Effector memory CD8-positive, alpha-beta T cell (primary cell): Measurements from ENCODE around the gene STX4.

Experiments
- ATAC-seq: fragments of 150-1000 bp; cut with Tn5 transposase; replicated peaks from 2 replicates; pipeline ENCODE4 v1.10.0; 2021; ENCODE audit warnings: mild to moderate bottlenecking, moderate library complexity
- DNase-seq, 3 experiments: peaks; one replicate each; pipeline ENCODE4 v3.0.0; 2021
- H3K27ac Mint-ChIP-seq, 2 donors: one replicate each; pipeline ENCODE4 v1.8.0; 2022; ENCODE audit warnings: mild to moderate bottlenecking in 2 of 2, mixed read lengths in 2 of 2, moderate library complexity in 2 of 2
- H3K27me3 Mint-ChIP-seq, 2 donors: one replicate each; pipeline ENCODE4 v1.8.0; 2022; ENCODE audit warnings: mixed read lengths in 2 of 2
- H3K36me3 Mint-ChIP-seq: one replicate; pipeline ENCODE4 v1.8.0; 2022; ENCODE audit warnings: mild to moderate bottlenecking, moderate library complexity, mixed read lengths; ENCODE audit not compliant: insufficient read depth
- H3K4me1 Mint-ChIP-seq, 2 donors: one replicate each; pipeline ENCODE4 v1.8.0; 2022; ENCODE audit warnings: low read depth in 2 of 2, mixed read lengths in 2 of 2
- H3K4me3 Mint-ChIP-seq, 2 donors: one replicate each; pipeline ENCODE4 v1.8.0; 2022; ENCODE audit warnings: mild to moderate bottlenecking in 2 of 2, mixed read lengths in 2 of 2, moderate library complexity in 2 of 2
- H3K9me3 Mint-ChIP-seq, 2 donors: one replicate each; pipeline ENCODE4 v1.8.0; 2022; ENCODE audit warnings: mixed read lengths in 2 of 2

The STX4 gene

GRCh38 chr16:31089199-31089598, 55.8 kb downstream of the STX4 start:
- no peaks in the 10 kb centered on the region for H3K9me3 Mint-ChIP-seq
- peak overlapping the region in 1 of 2 donors; percentile 32 for H3K27ac Mint-ChIP-seq
- no peak overlapping the region for H3K4me3 Mint-ChIP-seq

More at GRCh38 chr16:31089199-31089598, 55.8 kb downstream of the STX4 start:
- Mint-ChIP-seq H3K27me3 (no peaks in the 10 kb centered on the region), H3K4me1 (peaks cover 14 to 20% of the 10 kb centered on the region in 2 donors), H3K36me3 (peaks cover 25% of the 10 kb centered on the region)
- DNase-seq: no peak
- ATAC-seq: no peak
